AG04449 (cell line): ENCODE data around the gene KIAA0040.

Source experiments
- CTCF ChIA-PET: fragments of 350-600 bp; formaldehyde crosslinking; extraction: SDS; loops from one replicate; lab custom pipeline; 2021; ENCODE audit warnings: antibody characterized with exemption; lab: Yijun Ruan, JAX
- POLR2A ChIA-PET: fragments of 400-600, 350-600 bp; formaldehyde crosslinking; extraction: SDS; loops from one replicate; lab custom pipeline; 2020; ENCODE audit warnings: antibody characterized with exemption, inconsistent platforms; lab: Yijun Ruan, JAX
- DNase-seq: peaks from one replicate; pipeline ENCODE4 v3.0.0-alpha.2; 2010; ENCODE audit warnings: low read depth, low spot score
- H3K4me3 ChIP-seq: 2 replicates; pipeline ENCODE4 v1.5.1; 2011; ENCODE audit warnings: low read depth, mild to moderate bottlenecking, control low read depth, low read length
- CTCF ChIP-seq: IDR thresholded peaks from one replicate; pipeline ENCODE4 v1.5.1; 2011; ENCODE audit warnings: mild to moderate bottlenecking, moderate library complexity, low read length, control low read depth, inconsistent platforms; ENCODE audit not compliant: insufficient read depth; ENCODE audit errors: missing control alignments

The KIAA0040 gene

GRCh38 chr1:175176246-175176645, 16.3 kb downstream of the KIAA0040 start:
- ChIA-PET POLR2A (no interaction called here), CTCF (no interaction called here)
- DNase-seq: no peak
- no peak overlapping the region for H3K4me3 ChIP-seq
- no peak for TF ChIP-seq CTCF

GRCh38 chr1:175174309-175175102, 18.1 kb downstream of the KIAA0040 start:
- no peak for TF ChIP-seq CTCF
- no peak for DNase-seq
- H3K4me3 ChIP-seq: no peak overlapping the region
- CTCF ChIA-PET: interaction anchor here (0.9 to 1.0 kb wide), 2 partner anchors 22 to 49 kb away, joined by 3 read pairs; no protein-coding TSS in a partner anchor
- POLR2A ChIA-PET: no interaction called here

GRCh38 chr1:175173531-175173930, 19.0 kb downstream of the KIAA0040 start:
- no peak for TF ChIP-seq CTCF
- ChIA-PET CTCF (interaction anchor here (1.0 to 1.6 kb wide), 2 partner anchors 17 to 48 kb away, joined by 3 to 4 read pairs; no protein-coding TSS in a partner anchor), POLR2A (no interaction called here)

GRCh38 chr1:175172503-175172902, 20.1 kb downstream of the KIAA0040 start:
- POLR2A ChIA-PET: no interaction called here
- CTCF ChIA-PET: interaction anchor here (1.5 to 1.6 kb wide), 2 partner anchors 16 to 21 kb away, joined by 4 to 5 read pairs; no protein-coding TSS in a partner anchor
- no peak for TF ChIP-seq CTCF
- DNase-seq: no peak
- H3K4me3 ChIP-seq: no peak overlapping the region

More at GRCh38 chr1:175173531-175173930, 19.0 kb downstream of the KIAA0040 start:
- H3K4me3 ChIP-seq: no peak overlapping the region
- DNase-seq: no peak

GRCh38 chr1:175171036-175171913, 21.3 kb downstream of the KIAA0040 start:
- H3K4me3 ChIP-seq: no peak overlapping the region
- ChIA-PET CTCF (interaction anchor here (1.5 kb wide), 2 partner anchors 16 to 20 kb away, joined by 4 to 5 read pairs; no protein-coding TSS in a partner anchor), POLR2A (no interaction called here)
- TF ChIP-seq CTCF: no peak
- DNase-seq: no peak
